GM23338 (cell line): ENCODE results near the gene OR5H2. TPM values are rescaled to one million over a fixed set of nuclear protein-coding genes. Genes with fewer than 3 reads are reported as not detected.

Experiments used
- ATAC-seq: fragments of 200-7000 bp; cut with Tn5 transposase; 3 replicates; pipeline ENCODE4 v1.9.1; 2020
- DNase-seq: peaks from one replicate; pipeline ENCODE4 v3.0.0-alpha.2; 2015; ENCODE audit warnings: low spot score
- H2AFZ ChIP-seq: fragments of 200-600 bp; sonication (generic); 2 replicates; pipeline ENCODE4 v1.8.0; 2016; ENCODE audit warnings: antibody characterized with exemption, mild to moderate bottlenecking, moderate library complexity
- H3F3A ChIP-seq: fragments of 200-600 bp; sonication (generic); replicated peaks from 2 replicates; pipeline ENCODE4 v1.8.0; 2017; ENCODE audit warnings: antibody characterized with exemption, mixed run types, low read depth
- H3K27ac ChIP-seq: fragments of 200-600 bp; sonication (generic); 2 replicates; pipeline ENCODE4 v1.6.1; 2016; ENCODE audit warnings: low read depth
- H3K27me3 ChIP-seq: fragments of 200-600 bp; sonication (generic); 2 replicates; pipeline ENCODE4 v1.8.0; 2016; ENCODE audit warnings: mild to moderate bottlenecking, mixed run types, moderate library complexity; ENCODE audit not compliant: insufficient read depth
- H3K36me3 ChIP-seq: fragments of 200-600 bp; sonication (generic); 2 replicates; pipeline ENCODE4 v1.8.0; 2016; ENCODE audit warnings: mild to moderate bottlenecking; ENCODE audit not compliant: insufficient read depth
- H3K4me1 ChIP-seq: fragments of 200-600 bp; sonication (generic); 2 replicates; pipeline ENCODE4 v1.8.0; 2016; ENCODE audit warnings: mild to moderate bottlenecking, moderate library complexity; ENCODE audit not compliant: insufficient read depth
- H3K4me2 ChIP-seq: fragments of 200-600 bp; sonication (generic); 2 replicates; pipeline ENCODE4 v1.7.1; 2017; ENCODE audit warnings: mixed run types
- H3K4me3 ChIP-seq: fragments of 200-600 bp; sonication (generic); 2 replicates; pipeline ENCODE4 v1.6.1; 2016; ENCODE audit warnings: mixed run types
- H3K79me2 ChIP-seq: fragments of 200-600 bp; sonication (generic); replicated peaks from 2 replicates; pipeline ENCODE4 v1.8.0; 2017; ENCODE audit warnings: mild to moderate bottlenecking; ENCODE audit not compliant: insufficient read depth
- H3K9me2 ChIP-seq: fragments of 200-600 bp; sonication (generic); 2 replicates; pipeline ENCODE4 v1.8.0; 2017; ENCODE audit not compliant: insufficient read depth
- H4K20me1 ChIP-seq: fragments of 200-600 bp; sonication (generic); replicated peaks from 2 replicates; pipeline ENCODE4 v1.8.0; 2017; ENCODE audit warnings: mild to moderate bottlenecking; ENCODE audit not compliant: insufficient read depth
- H3K27ac Mint-ChIP-seq: 2 replicates; pipeline ENCODE4 v1.8.0; 2020; ENCODE audit warnings: inconsistent platforms, mild to moderate bottlenecking, moderate library complexity, mixed read lengths
- H3K27me3 Mint-ChIP-seq: 3 replicates; pipeline ENCODE4 v1.8.0; 2022; ENCODE audit warnings: low read depth, mild to moderate bottlenecking, moderate library complexity, mixed read lengths, inconsistent platforms; ENCODE audit not compliant: insufficient read depth, poor library complexity
- H3K36me3 Mint-ChIP-seq: 3 replicates; pipeline ENCODE4 v1.8.0; 2021; ENCODE audit warnings: low read depth, mild to moderate bottlenecking, inconsistent platforms, moderate library complexity, mixed read lengths
- H3K4me1 Mint-ChIP-seq: 3 replicates; pipeline ENCODE4 v1.8.0; 2020; ENCODE audit warnings: mild to moderate bottlenecking, inconsistent platforms, mixed read lengths
- H3K4me3 Mint-ChIP-seq: 3 replicates; pipeline ENCODE4 v1.8.0; 2021; ENCODE audit warnings: moderate library complexity, mild to moderate bottlenecking, inconsistent platforms, mixed read lengths
- H3K9me3 Mint-ChIP-seq: 3 replicates; pipeline ENCODE4 v1.8.0; 2020; ENCODE audit warnings: moderate library complexity, mild to moderate bottlenecking, inconsistent platforms, mixed read lengths
- CREB1 ChIP-seq: fragments of 250-450 bp; sonication (Bioruptor Pico); IDR thresholded peaks from 2 replicates; pipeline ENCODE4 v1.5.0; 2020; ENCODE audit warnings: low read depth, mild to moderate bottlenecking, moderate library complexity
- CTCF ChIP-seq, 2 experiments: fragments of 200-600 bp in 1 of 2; sonication (generic) in 1 of 2; conservative IDR thresholded peaks; 2 replicates each; pipeline versions ENCODE4 v1.5.1 to v1.6.1; 2016 to 2017; ENCODE audit warnings: antibody characterized with exemption in 2 of 2, low read depth in 2 of 2, mild to moderate bottlenecking in 2 of 2, moderate library complexity in 1 of 2
- ETS1 ChIP-seq: IDR thresholded peaks from 2 replicates; pipeline ENCODE4 v1.6.1; 2016; ENCODE audit warnings: antibody characterized with exemption
- EZH2 ChIP-seq: fragments of 200-600 bp; sonication (generic); IDR thresholded peaks from one replicate; pipeline ENCODE4 v1.8.0; 2017; ENCODE audit warnings: antibody characterized with exemption, mild to moderate bottlenecking, low read depth; ENCODE audit not compliant: unreplicated experiment
- EZH2phosphoT487 ChIP-seq: fragments of 200-600 bp; sonication (generic); IDR thresholded peaks from one replicate; pipeline ENCODE4 v1.8.1; 2018; ENCODE audit warnings: antibody characterized with exemption; ENCODE audit not compliant: unreplicated experiment
- JUNB ChIP-seq: IDR thresholded peaks from one replicate; pipeline ENCODE4 v1.6.1; 2016; ENCODE audit warnings: antibody characterized with exemption; ENCODE audit not compliant: unreplicated experiment
- NANOG ChIP-seq: IDR thresholded peaks from 2 replicates; pipeline ENCODE4 v1.6.1; 2016; ENCODE audit warnings: antibody characterized with exemption, borderline replicate concordance
- POLR2AphosphoS5 ChIP-seq: IDR thresholded peaks from 2 replicates; pipeline ENCODE4 v1.6.1; 2016; ENCODE audit warnings: antibody characterized with exemption, low read depth
- REST ChIP-seq: IDR thresholded peaks from one replicate; pipeline ENCODE4 v1.6.1; 2018; ENCODE audit warnings: antibody characterized with exemption; ENCODE audit not compliant: unreplicated experiment
- STAT1 ChIP-seq: IDR thresholded peaks from one replicate; pipeline ENCODE4 v1.6.1; 2016; ENCODE audit warnings: antibody characterized with exemption; ENCODE audit not compliant: unreplicated experiment
- ZNF114 ChIP-seq: fragments of 250-450 bp; sonication (Bioruptor Pico); IDR thresholded peaks from 2 replicates; pipeline ENCODE4 v1.5.0; 2020; ENCODE audit warnings: mild to moderate bottlenecking, moderate library complexity
- ZNF331 ChIP-seq: fragments of 250-450 bp; sonication (Bioruptor Pico); IDR thresholded peaks from 2 replicates; pipeline ENCODE4 v1.5.0; 2020; ENCODE audit warnings: low read depth, mild to moderate bottlenecking, moderate library complexity
- ZNF462 ChIP-seq: fragments of 250-450 bp; sonication (Bioruptor Pico); IDR thresholded peaks from 2 replicates; pipeline ENCODE4 v1.5.0; 2020; ENCODE audit warnings: mild to moderate bottlenecking, moderate library complexity
- polyA plus RNA-seq: library from polyadenylated mRNA; unstranded; fragments of >200 nt; fragmentation: Nextera tagmentation; extraction: Ambion mirVana; gene quantifications from 2 replicates; pipeline ENCODE4 v1.2.1, GENCODE V29; 2016
- total RNA-seq: library from RNA; depleted of rRNA; stranded (reverse); fragments of >200 nt; shearing (Covaris generic); gene quantifications from 2 replicates; pipeline ENCODE4 v1.2.3, GENCODE V29; 2014

Gene OR5H2
- total and polyA plus RNA-seq, 2 experiments from 2014 or later, result 1.1 TPM; not detected in 1

GRCh38 chr3:98290916-98291315 lies 8.6 kb downstream of the OR5H2 start:
- no peaks in the 10 kb centered on the region for H3K36me3 ChIP-seq
- no peak for DNase-seq
- no peaks in the 10 kb centered on the region for H4K20me1 ChIP-seq
- H3K4me3 ChIP-seq, result no peak overlapping the region
- ATAC-seq, result no peak
- no peak overlapping the region for H2AFZ ChIP-seq
- Mint-ChIP-seq H3K9me3 (peaks cover 30% of the 10 kb centered on the region), H3K4me1 (no peaks in the 10 kb centered on the region; the same call in 2 of the 3 replicates), H3K27ac (no peak overlapping the region), H3K36me3 (peaks cover 5% of the 10 kb centered on the region), H3K4me3 (no peak overlapping the region), H3K27me3 (peaks cover 1% of the 10 kb centered on the region)
- H3K4me1 ChIP-seq, result no peaks in the 10 kb centered on the region
- no peaks in the 10 kb centered on the region for H3K27me3 ChIP-seq
- peaks cover 4% of the 10 kb centered on the region; the same call in 1 of the 2 replicates for H3K9me2 ChIP-seq
- H3K79me2 ChIP-seq, result no peaks in the 10 kb centered on the region
- no peak overlapping the region for H3K4me2 ChIP-seq
- TF ChIP-seq ZNF331 (no peak), EZH2 (no peak), CTCF (conservative IDR thresholded peaks at IDR 0.05; ENCODE audit: low read depth in 2 of 2) (no peak), ZNF114 (CRISPR knock-in tag) (no peak), CREB1 (no peak), STAT1 (no peak), JUNB (no peak), REST (no peak), ETS1 (no peak), EZH2phosphoT487 (no peak), ZNF462 (CRISPR knock-in tag) (no peak), NANOG (no peak), POLR2AphosphoS5 (no peak)
- H3F3A ChIP-seq, result no peaks in the 10 kb centered on the region
- no peak overlapping the region for H3K27ac ChIP-seq
